ENCODE data around the gene SCYGR1.
"Not testable (repeated sequence)": the region's sequence is repeated elsewhere in the genome, so short reads cannot be mapped to it uniquely, and the experiment has no call there.

The SCYGR1 gene

DNA sequence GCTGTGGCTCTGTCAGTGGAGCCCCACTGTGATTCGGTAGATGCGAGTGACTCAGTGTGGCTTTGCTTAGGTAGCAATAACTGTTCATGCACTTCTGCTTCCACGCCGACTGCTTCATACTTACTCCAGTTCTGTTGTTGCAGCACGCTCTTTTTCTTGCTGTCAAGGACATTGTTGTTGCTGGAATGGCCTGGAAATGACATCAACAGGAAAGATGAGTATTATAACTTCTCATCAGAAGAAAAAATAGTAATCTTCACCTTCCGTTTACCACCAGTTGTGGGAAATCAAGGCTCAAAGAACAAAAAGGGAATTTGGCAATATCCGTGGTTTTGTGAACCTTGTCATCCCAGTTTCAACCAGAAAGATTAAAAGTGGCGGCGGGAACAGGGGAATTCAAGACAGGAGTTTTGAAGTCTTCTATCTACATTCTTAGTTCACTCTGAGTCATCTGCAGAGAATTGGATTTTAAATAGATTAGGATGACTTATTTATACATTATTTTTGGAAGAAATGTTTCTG lies 16.9 kb downstream of the SCYGR1 start:
- no peak for DNase-seq (ENCODE audit: low read depth in 2 of 2)

DNA sequence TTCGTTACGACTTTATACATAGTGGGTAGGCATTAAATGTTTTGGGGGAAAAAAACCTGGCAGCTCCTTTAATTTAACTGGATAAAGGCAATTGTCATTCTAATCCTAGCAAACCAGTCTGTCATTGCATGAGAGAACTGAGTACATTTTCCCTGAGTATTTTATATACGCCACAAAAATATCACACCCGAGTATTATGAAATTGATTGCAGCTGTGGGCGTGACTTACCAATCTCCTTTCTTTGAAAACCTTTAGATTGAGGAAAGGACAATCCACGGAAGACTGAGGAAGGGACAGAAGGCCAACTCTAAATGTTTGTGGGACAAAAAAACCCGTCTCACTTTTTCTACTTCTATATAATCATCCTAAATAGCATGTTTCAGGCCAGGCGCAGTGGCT lies 17.7 kb downstream of the SCYGR1 start:
- DNase-seq (ENCODE audit: low read depth in 2 of 2) = no peak

DNA sequence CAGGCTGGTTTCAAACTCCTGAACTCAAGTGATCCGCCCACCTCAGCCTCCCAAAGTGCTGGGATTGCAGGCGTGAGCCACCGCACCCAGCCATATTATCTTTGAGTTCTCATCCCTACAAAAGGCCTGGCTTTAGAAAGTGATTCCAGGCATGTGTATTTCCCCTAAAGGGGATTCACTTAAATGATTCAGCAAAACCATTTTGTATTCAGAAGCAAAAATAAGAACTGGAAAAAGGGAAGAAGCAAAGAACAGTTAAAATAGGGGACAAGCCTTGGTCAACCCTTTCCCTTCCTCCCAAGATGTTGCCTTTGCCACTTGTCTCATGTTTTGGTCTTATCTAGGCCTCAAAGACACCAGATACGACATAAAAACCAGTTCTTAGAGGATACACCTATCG lies 19.2 kb downstream of the SCYGR1 start:
- no peak for DNase-seq (ENCODE audit: low read depth in 2 of 2)

DNA sequence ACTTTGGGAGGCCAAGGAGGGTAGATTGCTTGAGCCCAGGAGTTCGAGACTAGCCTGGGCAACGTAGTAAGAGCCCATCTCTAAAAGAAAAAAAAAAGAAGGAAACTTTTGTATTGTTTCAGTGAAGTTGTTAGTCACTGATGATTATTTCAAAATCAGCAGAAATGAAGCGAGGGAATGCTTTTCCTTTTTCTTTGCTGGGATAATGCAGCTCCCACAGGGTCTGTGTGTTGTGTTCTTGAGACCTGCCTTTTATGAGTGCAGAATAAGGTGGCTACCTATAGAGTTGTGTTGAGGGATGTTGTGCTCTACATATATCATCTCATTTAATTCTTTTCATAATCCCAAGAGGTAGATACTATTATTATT lies 20.3 kb downstream of the SCYGR1 start:
- no peak for DNase-seq (ENCODE audit: low read depth in 2 of 2)

DNA sequence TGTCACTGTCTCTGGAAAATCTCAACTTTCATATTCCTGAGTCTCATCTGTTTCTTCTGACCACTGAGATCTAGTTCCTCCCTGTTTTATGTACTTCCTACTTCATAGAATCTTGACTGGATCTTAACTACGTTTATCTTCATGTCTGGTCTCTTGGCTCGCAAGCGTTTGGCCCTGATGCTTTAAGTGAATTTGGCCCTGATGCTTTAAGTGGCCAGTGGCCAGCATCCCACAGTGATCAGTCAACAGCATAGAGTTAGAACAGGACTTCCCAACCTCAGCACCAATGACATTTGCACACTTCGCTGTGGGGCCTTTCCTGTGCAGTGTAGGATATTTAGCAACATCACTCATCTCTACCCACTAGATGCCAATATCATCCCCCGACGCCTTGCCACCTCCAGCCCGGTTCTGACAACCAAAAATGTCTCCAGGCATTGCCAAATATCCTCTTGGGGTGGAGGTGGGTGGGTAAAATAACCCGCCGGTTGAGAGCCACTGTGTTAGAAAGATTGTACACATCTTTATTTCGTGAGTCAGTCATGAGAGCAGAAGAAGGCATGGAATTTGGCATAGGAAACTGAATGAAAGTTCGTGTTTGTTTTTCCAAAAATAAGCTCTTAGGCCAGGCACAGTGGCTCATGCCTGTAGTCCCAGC lies 20.9 kb downstream of the SCYGR1 start:
- DNase-seq (ENCODE audit: low read depth in 2 of 2) = no peak

DNA sequence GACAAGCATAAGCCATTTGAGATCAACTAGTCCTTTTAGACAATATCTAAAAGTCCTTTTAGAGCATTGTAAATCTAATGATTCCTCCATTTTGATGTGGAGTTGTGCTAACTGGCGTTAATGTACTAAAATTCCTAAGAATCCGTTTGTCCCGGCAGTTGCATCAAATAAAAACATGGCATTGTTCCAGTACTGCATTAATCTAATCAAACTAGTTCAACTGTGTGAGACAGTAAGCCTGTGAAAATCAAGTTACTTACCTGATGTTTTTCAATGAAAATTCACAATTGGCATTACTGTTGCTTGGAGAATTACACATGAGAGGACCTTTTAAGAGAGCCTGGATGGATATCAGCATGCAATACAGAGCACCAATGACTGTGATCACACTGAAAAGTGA lies 21.9 kb downstream of the SCYGR1 start:
- no peak for DNase-seq (ENCODE audit: low read depth in 2 of 2)

DNA sequence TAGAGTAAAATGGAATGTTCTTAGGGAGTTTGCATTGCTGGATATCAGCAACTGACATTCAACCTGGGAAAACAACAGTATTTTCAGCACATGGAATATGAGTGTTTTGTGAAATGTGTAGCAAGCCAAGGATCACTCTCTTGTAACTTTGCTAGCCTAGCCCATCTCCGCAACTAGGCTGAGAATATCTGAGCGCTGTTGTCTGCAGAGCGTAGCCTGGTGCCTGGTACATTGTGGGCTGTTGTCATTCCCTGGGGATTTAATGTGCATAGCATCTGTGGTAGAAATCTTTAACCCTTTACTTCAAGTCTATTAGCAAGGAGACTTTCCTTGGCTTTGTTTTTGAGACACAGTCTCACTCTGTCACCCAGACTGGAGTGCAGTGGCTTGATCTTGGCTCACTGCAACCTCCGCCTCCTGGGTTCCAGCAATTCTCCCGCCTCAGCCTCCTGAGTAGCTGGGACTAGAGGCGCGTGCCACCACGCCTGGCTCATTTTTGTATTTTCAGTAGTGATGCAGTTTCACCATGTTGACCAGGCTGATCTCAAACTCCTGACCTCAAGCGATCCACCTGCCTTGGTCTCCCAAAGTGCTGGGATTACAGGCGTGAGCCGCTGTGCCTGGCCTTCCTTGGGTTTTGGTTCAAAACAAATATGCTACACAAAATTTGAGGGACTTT lies 23.0 kb downstream of the SCYGR1 start:
- not testable (repeated sequence) for DNase-seq (ENCODE audit: low read depth in 2 of 2)

DNA sequence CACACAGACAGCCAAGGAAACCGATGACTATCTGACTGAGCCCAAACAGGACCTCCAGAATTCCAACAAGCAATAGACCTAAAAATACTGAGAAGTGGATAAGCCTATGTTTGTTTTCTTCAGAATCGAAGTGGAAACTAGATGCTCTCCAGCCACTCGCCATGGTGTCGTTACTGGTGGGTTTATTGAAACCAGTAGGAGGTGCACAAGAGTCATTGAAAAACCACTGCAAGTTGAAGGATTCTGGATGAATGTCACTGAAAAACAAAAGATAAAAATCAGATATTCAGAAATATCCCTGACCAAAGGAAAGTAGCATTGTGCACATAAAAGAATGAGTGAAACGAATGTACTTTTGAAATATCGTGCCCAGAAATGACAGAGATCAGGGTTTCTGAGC lies 24.0 kb downstream of the SCYGR1 start:
- DNase-seq (ENCODE audit: low read depth in 2 of 2) = no peak

DNA sequence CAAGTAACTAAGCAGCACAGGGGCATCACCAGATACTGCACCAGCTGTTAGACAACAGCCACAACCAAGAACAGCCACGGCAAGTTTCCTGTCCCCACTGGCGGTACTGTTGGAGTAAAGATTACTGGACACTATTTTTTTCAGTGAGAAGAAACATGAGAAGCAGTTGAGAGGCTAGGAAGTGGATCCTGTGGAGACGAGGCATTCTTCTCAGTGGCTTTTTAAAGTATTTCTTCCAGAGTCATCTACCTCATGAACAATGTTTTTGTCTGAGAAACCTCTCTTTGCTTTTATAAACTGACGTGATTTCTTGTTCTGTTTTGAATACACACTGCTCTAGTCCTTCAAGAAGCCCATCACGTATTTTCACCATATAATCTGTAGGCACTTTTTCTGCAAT lies 27.4 kb downstream of the SCYGR1 start:
- no peak for DNase-seq (ENCODE audit: low read depth in 2 of 2)

DNA sequence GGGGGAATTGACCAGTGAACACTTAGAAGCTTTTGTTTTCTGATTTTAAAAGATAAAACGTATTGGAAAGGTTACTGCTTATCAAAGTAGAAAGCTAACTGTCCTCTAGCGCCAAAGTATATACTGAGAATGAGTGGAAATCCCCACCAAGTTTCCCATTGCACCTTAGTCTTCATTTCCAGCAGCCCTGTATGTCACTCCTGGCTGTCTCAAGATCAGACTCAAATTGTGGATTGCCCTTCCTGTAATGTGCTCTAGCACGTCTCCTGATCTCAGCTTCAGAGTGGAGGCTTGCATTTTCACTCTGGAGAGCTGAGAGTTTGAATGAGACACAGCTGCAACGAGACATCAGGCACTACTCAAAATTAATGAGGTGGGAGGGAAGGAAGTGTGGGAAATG lies 36.1 kb downstream of the SCYGR1 start:
- no peak for DNase-seq (ENCODE audit: low read depth in 2 of 2)

DNA sequence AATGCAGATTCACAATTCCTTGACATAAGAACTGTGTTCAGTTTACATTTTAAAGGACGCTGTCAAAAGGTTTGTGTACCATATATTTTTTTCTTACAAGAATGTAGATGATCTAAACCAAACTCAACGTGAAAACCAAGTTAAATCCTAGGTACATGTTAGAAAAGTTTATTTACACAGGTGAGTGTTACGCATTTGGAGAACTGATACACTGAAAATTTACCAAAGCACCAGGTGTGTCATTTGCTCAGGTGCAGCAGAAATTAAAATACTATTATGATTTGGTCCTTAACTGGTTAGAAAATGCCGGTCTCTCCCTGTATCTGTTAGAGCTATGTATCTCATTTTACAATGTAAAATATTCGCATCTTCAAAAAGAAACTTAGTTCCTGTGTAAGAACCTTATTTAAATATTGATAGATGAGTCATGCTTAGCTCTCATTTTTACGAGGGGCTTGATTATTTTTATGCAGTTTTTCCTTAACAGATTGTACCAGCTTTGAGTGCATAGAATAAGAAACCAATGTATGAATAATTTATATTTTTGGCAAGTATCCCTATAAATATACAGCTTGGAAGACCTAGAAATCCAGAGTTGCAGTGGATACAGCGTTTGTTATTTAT lies 37.6 kb downstream of the SCYGR1 start:
- no peak for DNase-seq (ENCODE audit: low read depth in 2 of 2)

DNA sequence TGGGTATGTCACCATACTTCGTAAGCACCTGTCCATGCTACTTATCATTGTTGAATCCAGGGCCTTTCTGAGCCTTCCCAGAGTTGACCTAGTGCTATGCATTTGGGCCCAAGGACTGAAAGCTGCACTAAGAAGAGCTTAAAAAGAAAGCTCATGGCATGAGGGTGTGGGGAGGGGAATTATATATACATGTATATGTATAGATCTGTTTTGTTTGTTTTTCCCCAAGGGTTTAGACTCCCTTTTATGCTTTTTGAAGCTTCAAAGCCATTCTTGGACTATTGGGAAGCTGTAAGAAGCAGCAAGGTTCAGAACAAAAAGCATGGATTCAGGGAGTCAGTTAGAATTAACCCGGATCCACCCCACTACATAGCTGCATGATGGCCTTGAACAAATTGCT lies 39.4 kb downstream of the SCYGR1 start:
- DNase-seq (ENCODE audit: low read depth in 2 of 2) = no peak

DNA sequence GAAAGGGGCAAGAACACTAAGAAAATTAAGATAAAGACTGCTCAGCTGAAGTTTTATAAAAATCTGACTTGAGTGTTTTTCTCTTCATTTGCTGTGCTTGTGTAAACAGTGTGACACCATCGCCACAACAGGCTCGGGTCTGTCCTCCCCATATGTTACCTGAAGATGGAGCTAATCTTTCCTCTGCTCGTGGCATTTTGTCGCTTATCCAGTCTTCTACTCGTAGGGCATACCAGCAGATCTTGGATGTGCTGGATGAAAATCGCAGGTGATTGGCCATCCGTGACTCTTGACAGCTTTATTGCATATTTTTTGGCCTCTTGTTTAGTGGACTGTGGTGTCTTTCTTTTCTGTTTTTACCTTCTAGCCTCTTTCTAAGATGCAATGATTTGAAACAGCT lies 40.6 kb downstream of the SCYGR1 start:
- no peak for DNase-seq (ENCODE audit: low read depth in 2 of 2)

DNA sequence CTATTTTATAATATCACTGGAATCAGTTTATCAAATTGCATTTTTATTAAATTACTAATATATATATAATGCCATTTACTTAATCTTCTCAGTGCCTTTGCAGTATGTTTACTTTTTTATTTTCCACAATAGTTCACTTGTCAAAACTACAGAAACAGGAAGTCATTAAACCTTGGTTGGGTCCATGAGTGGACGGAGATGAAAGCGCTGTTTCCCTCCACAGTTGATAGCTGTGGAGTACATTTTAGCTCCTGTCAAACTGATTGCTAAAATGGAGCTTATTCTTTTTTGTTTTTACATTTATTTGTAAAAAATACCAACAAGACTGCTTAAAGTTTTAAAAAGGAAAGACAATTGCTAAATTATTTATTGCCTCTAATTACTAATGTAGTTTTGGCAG lies 43.5 kb downstream of the SCYGR1 start:
- DNase-seq (ENCODE audit: low read depth in 2 of 2) = no peak

DNA sequence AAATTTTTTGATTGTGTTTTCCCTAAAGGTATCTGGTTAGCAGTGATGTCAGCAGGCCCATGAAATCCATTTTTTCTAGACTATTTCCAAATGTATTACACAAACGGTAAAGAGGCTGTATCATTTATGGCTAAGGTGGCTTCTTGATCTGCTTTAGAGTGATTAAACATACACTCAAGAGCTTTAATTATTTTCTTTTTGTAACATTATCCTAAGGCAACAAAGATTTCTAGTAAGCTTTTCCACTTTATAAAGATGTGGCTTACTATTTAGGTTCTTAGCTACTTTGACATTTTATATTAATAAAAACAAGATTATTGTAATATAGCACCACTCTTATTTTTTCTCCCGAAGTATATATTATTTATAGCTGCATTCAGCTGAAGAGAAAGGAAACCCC lies 46.2 kb downstream of the SCYGR1 start:
- no peak for DNase-seq (ENCODE audit: low read depth in 2 of 2)

DNA sequence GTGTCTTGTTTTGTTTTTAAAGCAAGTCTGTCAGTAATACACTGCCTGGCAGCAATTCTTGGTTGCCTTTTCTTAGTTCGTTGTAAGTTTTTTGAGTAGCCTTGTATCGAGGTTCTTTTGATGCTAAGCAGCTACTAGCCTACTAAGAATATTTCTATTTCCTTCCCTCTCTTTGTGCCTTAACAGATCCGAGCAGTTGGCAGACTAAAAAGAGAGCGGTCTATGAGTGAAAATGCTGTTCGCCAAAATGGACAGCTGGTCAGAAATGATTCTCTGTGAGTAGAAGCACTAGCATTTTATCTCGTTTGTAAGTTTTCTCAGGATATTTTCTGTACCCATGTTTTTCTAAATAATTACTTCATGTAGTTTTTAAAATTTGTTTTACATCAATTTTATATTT lies 47.6 kb downstream of the SCYGR1 start:
- no peak for DNase-seq (ENCODE audit: low read depth in 2 of 2)

DNA sequence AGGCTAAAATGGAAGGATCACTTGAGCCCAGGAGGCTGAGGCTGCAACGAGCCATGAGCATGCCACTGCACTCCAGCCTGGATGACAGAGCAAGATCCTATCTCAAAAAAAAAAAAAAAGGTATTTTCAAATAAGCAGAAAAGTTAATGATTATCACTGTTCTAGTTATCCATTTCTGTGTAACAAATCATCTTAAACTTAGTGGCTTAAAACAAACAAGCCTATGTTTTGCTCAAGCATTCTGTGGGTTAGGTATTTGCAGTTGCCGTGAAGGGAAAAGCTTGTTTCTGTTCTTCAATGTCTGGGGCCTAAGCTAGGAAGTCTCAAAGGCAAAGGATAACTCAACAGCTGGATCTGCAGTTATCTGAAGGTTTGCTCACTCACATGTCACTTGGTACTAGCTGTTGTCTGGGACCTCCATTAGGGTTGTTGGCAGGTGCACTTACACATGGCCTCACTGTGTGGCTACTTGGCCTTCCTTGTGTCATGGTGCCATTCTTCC lies 48.6 kb downstream of the SCYGR1 start:
- DNase-seq (ENCODE audit: low read depth in 2 of 2) = no peak

All from stimulated activated CD8-positive, alpha-beta memory T cell treated with anti-CD3 and anti-CD28 coated beads, Interleukin-7, amount 100 ng/mL, for 4 hours (primary cell).